NOMO-1 treated with DMSO at 0.1 percent for 48 hours (cell line): ENCODE results near the gene HDAC4.

Experiments
- DNase-seq: peaks from one replicate; lab custom pipeline; 2025; ENCODE audit not compliant: unreplicated experiment; lab: John Stamatoyannopoulos, UW

The HDAC4 gene

GRCh38 chr2:239354132-239354790, 46.6 kb downstream of the HDAC4 start:
- no peak for DNase-seq

- no peak for DNase-seq
These were observed 47.1 kb downstream of the HDAC4 start for GRCh38 chr2:239353692-239354091.

GRCh38 chr2:239351687-239352086, 49.1 kb downstream of the HDAC4 start:
- DNase-seq, result no peak

- no peak for DNase-seq
These were observed 51.2 kb downstream of the HDAC4 start for GRCh38 chr2:239349453-239350135.

- DNase-seq, result no peak
These were observed 52.0 kb downstream of the HDAC4 start for GRCh38 chr2:239348563-239349452.

GRCh38 chr2:239346676-239347075, 54.1 kb downstream of the HDAC4 start:
- no peak for DNase-seq

GRCh38 chr2:239345251-239345650, 55.6 kb downstream of the HDAC4 start:
- DNase-seq, result no peak

- DNase-seq, result no peak
These were observed 56.0 kb downstream of the HDAC4 start for GRCh38 chr2:239344857-239345216.

GRCh38 chr2:239343946-239344856, 56.6 kb downstream of the HDAC4 start:
- DNase-seq, result no peak

GRCh38 chr2:239343460-239343859, 57.4 kb downstream of the HDAC4 start:
- no peak for DNase-seq

- no peak for DNase-seq
These were observed 59.0 kb downstream of the HDAC4 start for GRCh38 chr2:239341840-239342239.

- no peak for DNase-seq
These were observed 59.6 kb downstream of the HDAC4 start for GRCh38 chr2:239341146-239341732.

- no peak for DNase-seq
These were observed 60.9 kb downstream of the HDAC4 start for GRCh38 chr2:239339726-239340601.

- no peak for DNase-seq
These were observed 61.6 kb downstream of the HDAC4 start for GRCh38 chr2:239339241-239339640.

GRCh38 chr2:239337877-239338484, 62.8 kb downstream of the HDAC4 start:
- DNase-seq, result no peak

- no peak for DNase-seq
These were observed 63.5 kb downstream of the HDAC4 start for GRCh38 chr2:239337122-239337876.

- no peak for DNase-seq
These were observed 69.3 kb downstream of the HDAC4 start for GRCh38 chr2:239331560-239331959.

- DNase-seq, result no peak
These were observed 70.0 kb downstream of the HDAC4 start for GRCh38 chr2:239330836-239331235.
